22Rv1 (cell line): ENCODE measurements around the gene TMEM144.
A peak's percentile ranks its signal among the peaks of the same experiment; 100 is the strongest.

Experiments used
- ZFX ChIP-seq: fragments of 450-650 bp; IDR thresholded peaks from 2 replicates; pipeline ENCODE4 v1.6.1; 2017; ENCODE audit warnings: antibody characterized with exemption, borderline replicate concordance
- TF ChIP-seq, protein P1 (sequence below): fragments of 450-650 bp; IDR thresholded peaks from 2 replicates; pipeline ENCODE4 v1.5.1; 2017; ENCODE audit warnings: mild to moderate bottlenecking

DNA sequence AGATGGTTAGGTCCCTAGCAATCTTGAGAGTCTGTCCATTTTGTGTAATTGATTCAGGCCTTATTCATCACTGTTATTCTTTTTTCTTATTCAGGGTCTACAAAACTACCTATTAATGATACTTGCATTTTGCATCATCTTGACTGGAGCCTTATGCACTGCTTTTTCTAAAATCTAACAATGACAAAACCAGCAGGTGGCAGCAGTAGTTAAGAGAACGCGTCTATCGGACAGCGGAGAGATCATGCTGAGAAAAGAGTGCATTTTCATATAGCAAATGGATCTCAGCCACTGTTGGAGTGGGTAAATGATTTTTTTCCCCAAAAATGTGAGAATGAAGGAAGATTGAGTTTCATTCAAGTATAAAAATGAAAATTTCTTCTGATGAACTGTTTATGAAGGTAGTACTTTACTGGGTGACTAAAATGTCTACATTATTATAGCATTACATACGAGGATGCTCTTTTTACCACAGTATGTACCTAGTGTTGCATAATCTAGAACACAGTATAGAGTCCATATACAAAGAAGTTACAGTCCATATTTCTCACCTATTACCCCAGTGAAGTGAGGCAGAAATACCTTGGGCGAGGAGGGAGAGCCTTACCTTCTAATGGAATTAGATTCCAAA, 43.2 kb downstream of the TMEM144 start:
- TF ChIP-seq, protein P1, sequence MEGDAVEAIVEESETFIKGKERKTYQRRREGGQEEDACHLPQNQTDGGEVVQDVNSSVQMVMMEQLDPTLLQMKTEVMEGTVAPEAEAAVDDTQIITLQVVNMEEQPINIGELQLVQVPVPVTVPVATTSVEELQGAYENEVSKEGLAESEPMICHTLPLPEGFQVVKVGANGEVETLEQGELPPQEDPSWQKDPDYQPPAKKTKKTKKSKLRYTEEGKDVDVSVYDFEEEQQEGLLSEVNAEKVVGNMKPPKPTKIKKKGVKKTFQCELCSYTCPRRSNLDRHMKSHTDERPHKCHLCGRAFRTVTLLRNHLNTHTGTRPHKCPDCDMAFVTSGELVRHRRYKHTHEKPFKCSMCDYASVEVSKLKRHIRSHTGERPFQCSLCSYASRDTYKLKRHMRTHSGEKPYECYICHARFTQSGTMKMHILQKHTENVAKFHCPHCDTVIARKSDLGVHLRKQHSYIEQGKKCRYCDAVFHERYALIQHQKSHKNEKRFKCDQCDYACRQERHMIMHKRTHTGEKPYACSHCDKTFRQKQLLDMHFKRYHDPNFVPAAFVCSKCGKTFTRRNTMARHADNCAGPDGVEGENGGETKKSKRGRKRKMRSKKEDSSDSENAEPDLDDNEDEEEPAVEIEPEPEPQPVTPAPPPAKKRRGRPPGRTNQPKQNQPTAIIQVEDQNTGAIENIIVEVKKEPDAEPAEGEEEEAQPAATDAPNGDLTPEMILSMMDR: peak; percentile 86
- no peak for TF ChIP-seq ZFX
